Tongue (tissue), 2 donors: ENCODE data around the gene ZC4H2. TPM values are rescaled to one million over a fixed set of nuclear protein-coding genes. Genes with fewer than 3 reads are reported as not detected.
"Not testable (repeated sequence)": the region's sequence is repeated elsewhere in the genome, so short reads cannot be mapped to it uniquely, and the experiment has no call there.

ENCODE experiments used
- DNase-seq: peaks from one replicate; pipeline ENCODE4 v3.0.0-alpha.2; 2015
- total RNA-seq: library from RNA; depleted of rRNA; stranded (reverse); fragments of >200 nt; gene quantifications from one replicate; pipeline ENCODE4 v1.2.3, GENCODE V29; 2014

ZC4H2 gene
- 3.7 TPM for total RNA-seq

GRCh38 chrX:64975989-64976672 is at the start of gene ZC4H2:
Gene ZC4H2, minus strand, starts transcription at chrX:64976450. Its CDS starts 73 bp downstream, at chrX:64976377.
- peak; percentile 88 for DNase-seq

- peak; percentile 35 for DNase-seq
Observed at GRCh38 chrX:65017451-65017850, 41.2 kb upstream of the ZC4H2 start.

- DNase-seq = no peak
Observed at GRCh38 chrX:65014230-65014629, 38.0 kb upstream of the ZC4H2 start.

GRCh38 chrX:65009459-65009858 is 33.2 kb upstream of the ZC4H2 start:
- no peak for DNase-seq

GRCh38 chrX:65002208-65002607 is 26.0 kb upstream of the ZC4H2 start:
- DNase-seq = not testable (repeated sequence)

GRCh38 chrX:64996805-64997204 is 20.6 kb upstream of the ZC4H2 start:
- DNase-seq = no peak

- no peak for DNase-seq
Observed at GRCh38 chrX:64994131-64994798, 18.0 kb upstream of the ZC4H2 start.

GRCh38 chrX:64977830-64978229 is 1.6 kb upstream of the ZC4H2 start:
- DNase-seq = no peak

GRCh38 chrX:64977051-64977450 is 801 bp upstream of the ZC4H2 start:
- no peak for DNase-seq

GRCh38 chrX:64976673-64977040 is 407 bp upstream of the ZC4H2 start:
- no peak for DNase-seq

GRCh38 chrX:64975491-64975890 is 759 bp downstream of the ZC4H2 start:
- DNase-seq = peak; percentile 50

GRCh38 chrX:64925480-64925879 is 50.8 kb downstream of the ZC4H2 start:
- no peak for DNase-seq

- no peak for DNase-seq
Observed at GRCh38 chrX:64908121-64908520, 68.1 kb downstream of the ZC4H2 start.

GRCh38 chrX:64894454-64895038 is 81.7 kb downstream of the ZC4H2 start:
- no peak for DNase-seq

- DNase-seq = no peak
Observed at GRCh38 chrX:64885850-64886249, 90.4 kb downstream of the ZC4H2 start.

- not testable (repeated sequence) for DNase-seq
Observed at GRCh38 chrX:64878709-64879108, 97.5 kb downstream of the ZC4H2 start.

GRCh38 chrX:64867217-64867616 is 109.0 kb downstream of the ZC4H2 start:
- no peak for DNase-seq

Other genes with a start within 250 kb of the ZC4H2 start
- gene ZC3H12B, start 58.4 kb upstream of the ZC4H2 start, total RNA-seq = 0.82 TPM